Common myeloid progenitor, CD34-positive (primary cell): ENCODE results near the gene EFEMP2.

ENCODE experiments used
- CTCF ChIA-PET: fragments of 350-600 bp; sonication (Branson Sonifier 250); formaldehyde crosslinking; loops from one replicate; lab custom pipeline; 2021; ENCODE audit warnings: antibody characterized with exemption; lab: Charles Lee
- POLR2A ChIA-PET: fragments of 350-600 bp; sonication (Branson Sonifier 250); formaldehyde crosslinking; loops from one replicate; lab custom pipeline; 2021; ENCODE audit warnings: antibody characterized with exemption; lab: Charles Lee
- DNase-seq, 3 donors: peaks; one replicate each; pipeline versions ENCODE4 v3.0.0 to v3.0.0-alpha.2; 2013
- H3K27ac ChIP-seq, 2 experiments: 1 replicate in 1 of 2; 2 replicates in 1 of 2; pipeline ENCODE4 v1.7.0; 2013; ENCODE audit warnings: inconsistent platforms in 2 of 2, low read length in 2 of 2, mild to moderate bottlenecking in 2 of 2, low read depth in 1 of 2, moderate library complexity in 1 of 2; ENCODE audit not compliant: severe bottlenecking in 2 of 2, insufficient read depth in 1 of 2, poor library complexity in 1 of 2
- H3K27me3 ChIP-seq, 5 experiments: replicated peaks in 2 of 5; 1 replicate in 3 of 5; 2 replicates in 2 of 5; pipeline versions ENCODE4 v1.6.1 to v1.7.0; 2013; ENCODE audit warnings: low read length in 4 of 5, mild to moderate bottlenecking in 2 of 5, moderate library complexity in 2 of 5, inconsistent platforms in 1 of 5; ENCODE audit not compliant: insufficient read depth in 5 of 5, control insufficient read depth in 4 of 5
- H3K36me3 ChIP-seq, 4 experiments: 1 replicate in 2 of 4; 2 replicates in 2 of 4; pipeline versions ENCODE4 v1.6.1 to v1.7.0; 2013; ENCODE audit warnings: low read length in 3 of 4, control low read depth in 1 of 4, mild to moderate bottlenecking in 1 of 4; ENCODE audit not compliant: control insufficient read depth in 4 of 4, insufficient read depth in 4 of 4
- H3K4me1 ChIP-seq, 4 experiments: 1 replicate in 3 of 4; 2 replicates in 1 of 4; pipeline versions ENCODE4 v1.6.1 to v1.7.1; 2013; ENCODE audit warnings: low read length in 3 of 4, mild to moderate bottlenecking in 3 of 4, control low read depth in 1 of 4, inconsistent platforms in 1 of 4, moderate library complexity in 1 of 4; ENCODE audit not compliant: control insufficient read depth in 4 of 4, insufficient read depth in 4 of 4; ENCODE audit errors: control extremely low read depth in 1 of 4
- H3K4me3 ChIP-seq, 7 experiments: 1 replicate in 4 of 7; 2 replicates in 3 of 7; pipeline versions ENCODE4 v1.5.1 to v1.7.0; 2013; ENCODE audit warnings: mild to moderate bottlenecking in 7 of 7, low read length in 6 of 7, moderate library complexity in 6 of 7, inconsistent platforms in 2 of 7, low read depth in 2 of 7, control low read depth in 1 of 7; ENCODE audit not compliant: insufficient read depth in 4 of 7, control insufficient read depth in 1 of 7; ENCODE audit errors: extremely low read depth in 1 of 7
- H3K9me3 ChIP-seq, 5 experiments: 1 replicate in 4 of 5; 2 replicates in 1 of 5; pipeline versions ENCODE4 v1.6.1 to v1.7.1; 2013; ENCODE audit warnings: low read length in 4 of 5, mild to moderate bottlenecking in 2 of 5, inconsistent platforms in 1 of 5, low read depth in 1 of 5, moderate library complexity in 1 of 5; ENCODE audit not compliant: control insufficient read depth in 4 of 5, insufficient read depth in 2 of 5; ENCODE audit errors: control extremely low read depth in 1 of 5
- WGBS: methylation state at CpG from one replicate; pipeline ENCODE4 v1.1.5; 2013; ENCODE audit not compliant: insufficient coverage; 5-methylcytosine and 5-hydroxymethylcytosine counted together

Gene EFEMP2

DNA sequence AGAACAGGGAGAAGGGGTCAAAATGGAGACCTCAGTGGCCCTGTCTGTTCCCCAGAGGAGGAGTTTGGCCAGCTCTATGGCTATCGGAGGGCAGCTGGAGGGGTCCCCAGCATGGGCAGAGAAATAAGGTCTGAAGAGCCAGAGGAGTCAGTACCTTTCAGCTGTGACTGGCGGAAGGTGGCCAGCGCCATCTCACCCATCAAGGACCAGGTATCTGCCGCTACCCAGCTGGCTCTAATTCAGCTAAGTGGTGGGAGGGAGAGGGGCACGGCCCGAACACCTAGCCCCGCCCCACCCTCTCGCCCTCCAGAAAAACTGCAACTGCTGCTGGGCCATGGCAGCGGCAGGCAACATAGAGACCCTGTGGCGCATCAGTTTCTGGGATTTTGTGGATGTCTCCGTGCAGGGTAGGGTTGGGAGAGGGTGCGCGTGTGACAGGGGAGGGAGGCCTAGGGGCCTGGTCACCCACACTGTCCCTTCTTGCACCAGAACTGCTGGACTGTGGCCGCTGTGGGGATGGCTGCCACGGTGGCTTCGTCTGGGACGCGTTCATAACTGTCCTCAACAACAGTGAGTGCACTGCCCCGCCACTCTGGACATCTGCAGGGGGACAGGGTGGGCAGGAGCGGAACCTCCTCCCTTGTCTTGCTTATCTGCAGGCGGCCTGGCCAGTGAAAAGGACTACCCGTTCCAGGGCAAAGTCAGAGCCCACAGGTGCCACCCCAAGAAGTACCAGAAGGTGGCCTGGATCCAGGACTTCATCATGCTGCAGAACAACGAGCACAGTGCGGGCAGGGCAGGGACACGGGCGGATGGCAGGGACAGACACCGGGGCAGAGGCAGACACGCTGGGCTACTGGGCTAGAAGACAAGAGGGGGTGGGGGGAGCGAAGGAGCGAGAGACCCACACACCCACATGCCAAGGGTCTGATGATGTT lies 9.8 kb upstream of the EFEMP2 start:
- WGBS, result 94% methylated on average over 26 of the region's 30 CpGs
- no peak for DNase-seq

GRCh38 chr11:65880844-65881421 lies 8.3 kb upstream of the EFEMP2 start:
- ChIA-PET POLR2A (interaction anchor here (0.6 to 2.2 kb wide), 2 partner anchors 9 to 328 kb away, joined by 3 to 6 read pairs; partner anchors contain the start of gene CCDC85B), CTCF (interaction anchor here (1.0 to 11.9 kb wide), 10 partner anchors 8 to 241 kb away, joined by 3 to 168 read pairs (median 4); partner anchors contain the start of genes CCDC85B, EFEMP2, FIBP and MUS81)
- Histone ChIP-seq H3K9me3 (no peaks in the 10 kb centered on the region), H3K27me3 (no peaks in the 10 kb centered on the region), H3K36me3 (peaks cover 7 to 45% (median 33%) of the 10 kb centered on the region in 4 experiments), H3K4me1 (peaks cover 0 to 45% (median 29%) of the 10 kb centered on the region in 4 experiments), H3K27ac (peak overlapping the region in 1 of 2 experiments; percentile 4), H3K4me3 (peak overlapping the region in 4 of 7 experiments; percentile 1 to 72 (median 29))
- WGBS, result 43% methylated on average over 6 of the region's 7 CpGs
- DNase-seq, result no peak

More for the DNA sequence above, 9.8 kb upstream of the EFEMP2 start:
- POLR2A ChIA-PET, result interaction anchor here (0.6 kb wide), 1 partner anchor 56 kb away, joined by 8 read pairs; no protein-coding TSS in a partner anchor
- CTCF ChIA-PET, result interaction anchor here (0.7 to 11.9 kb wide), 11 partner anchors 6 to 257 kb away, joined by 3 to 168 read pairs (median 7); partner anchors contain the start of genes CCDC85B, CFL1, EFEMP2 and FIBP
- H3K4me3 ChIP-seq, result no peak overlapping the region
- H3K27me3 ChIP-seq, result no peaks in the 10 kb centered on the region
- no peak overlapping the region for H3K27ac ChIP-seq
- peaks cover 0 to 47% (median 32%) of the 10 kb centered on the region in 4 experiments for H3K4me1 ChIP-seq
- H3K9me3 ChIP-seq, result no peaks in the 10 kb centered on the region
- peaks cover 7 to 56% (median 44%) of the 10 kb centered on the region in 4 experiments for H3K36me3 ChIP-seq

DNA sequence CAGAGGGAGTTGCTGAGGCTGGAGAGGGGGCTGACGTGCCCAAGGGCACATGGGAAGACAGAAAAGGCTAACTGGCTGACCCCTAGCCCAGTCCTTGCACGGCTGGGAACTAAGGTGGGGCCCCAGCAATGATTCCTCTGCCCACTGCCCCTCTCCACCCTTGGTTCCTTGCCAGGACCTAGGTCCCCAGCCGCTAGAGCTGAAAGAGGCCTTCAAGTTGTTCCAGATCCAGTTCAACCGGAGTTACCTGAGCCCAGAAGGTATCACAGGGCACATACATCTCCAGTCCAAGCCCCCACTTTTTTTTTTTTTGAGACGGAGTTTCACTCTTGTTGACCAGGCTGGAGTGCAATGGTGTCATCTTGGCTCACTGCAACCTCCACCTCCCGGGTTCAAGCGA lies 7.4 kb upstream of the EFEMP2 start:
- CTCF ChIA-PET, result interaction anchor here (0.9 to 11.9 kb wide), 4 partner anchors 9 to 32 kb away, joined by 3 to 168 read pairs (median 15); partner anchors contain the start of genes CCDC85B, EFEMP2 and FIBP
- DNase-seq, result no peak
- 61% methylated on average over 7 of the region's 7 CpGs for WGBS
- H3K27me3 ChIP-seq, result no peaks in the 10 kb centered on the region
- peaks cover 2 to 37% (median 24%) of the 10 kb centered on the region in 4 experiments for H3K36me3 ChIP-seq
- peaks cover 0 to 42% (median 29%) of the 10 kb centered on the region in 4 experiments for H3K4me1 ChIP-seq
- H3K4me3 ChIP-seq, result peak overlapping the region in 6 of 7 experiments; percentile 31 to 72 (median 56)
- POLR2A ChIA-PET, result interaction anchor here (0.9 to 2.2 kb wide), 4 partner anchors 10 to 22 kb away, joined by 3 to 6 read pairs (median 4); partner anchors contain the start of genes CCDC85B and CFL1
- peak overlapping the region in 1 of 2 experiments; percentile 54 for H3K27ac ChIP-seq
- H3K9me3 ChIP-seq, result no peaks in the 10 kb centered on the region

- WGBS, result 0% methylated on average over 7 of the region's 7 CpGs
- H3K27ac ChIP-seq, result peak within 1 kb of the TSS; percentile 4 to 54
- ChIA-PET CTCF (interaction anchor here (0.9 to 5.6 kb wide), 5 partner anchors 9 to 32 kb away, joined by 3 to 27 read pairs (median 3); partner anchors contain the start of genes CCDC85B and FIBP), POLR2A (interaction anchor here (0.6 to 2.2 kb wide), 5 partner anchors 11 to 380 kb away, joined by 3 to 6 read pairs (median 3); partner anchors contain the start of genes CCDC85B and CFL1)
- H3K4me1 ChIP-seq, result peaks cover 0 to 39% (median 26%) of the 10 kb centered on the region in 4 experiments
- no peaks in the 10 kb centered on the region for H3K27me3 ChIP-seq
- H3K36me3 ChIP-seq, result peaks cover 2 to 33% (median 21%) of the 10 kb centered on the region in 4 experiments
- H3K4me3 ChIP-seq, result peak within 1 kb of the TSS in 6 of 7 experiments; percentile 31 to 72 (median 56)
- peak in 2 of 3 donors; percentile 78 to 85 for DNase-seq
- no peaks in the 10 kb centered on the region for H3K9me3 ChIP-seq
These were observed 7.0 kb upstream of the EFEMP2 start, which contains the start of gene CTSW for GRCh38 chr11:65879617-65880016. CTSW (plus strand) TSS chr11:65879837; CDS start chr11:65879855, 18 bp downstream.

- peak overlapping the region in 1 of 2 experiments; percentile 43 for H3K27ac ChIP-seq
- DNase-seq, result peak; percentile 84 to 89 (median 89)
- H3K4me1 ChIP-seq, result peaks cover 0 to 53% (median 40%) of the 10 kb centered on the region in 4 experiments
- 2% methylated on average over 27 of the region's 54 CpGs for WGBS
- peak overlapping the region; percentile 10 to 82 (median 65) for H3K4me3 ChIP-seq
- ChIA-PET CTCF (interaction anchor here (7.7 to 11.0 kb wide), 2 partner anchors 12 kb away, joined by 81 to 168 read pairs; partner anchors contain the start of genes CCDC85B, FIBP and MUS81), POLR2A (interaction anchor here (1.0 kb wide), 1 partner anchor 19 kb away, joined by 4 read pairs; no protein-coding TSS in a partner anchor)
- H3K36me3 ChIP-seq, result peaks cover 0 to 1% (median 0%) of the 10 kb centered on the region in 4 experiments
- no peaks in the 10 kb centered on the region for H3K27me3 ChIP-seq
- no peaks in the 10 kb centered on the region for H3K9me3 ChIP-seq
These were observed 937 bp upstream of the EFEMP2 start for GRCh38 chr11:65873318-65874156.
